Kidney (tissue), 14 donors: ENCODE data around the gene GDF10. TPM values are rescaled to one million over a fixed set of nuclear protein-coding genes. Genes with fewer than 3 reads are reported as not detected.

Source experiments
- DNase-seq, 5 donors: peaks; one replicate each; pipeline ENCODE4 v3.0.0-alpha.2; 2013 to 2020
- FAIRE-seq: peaks from 2 replicates; lab custom pipeline; 2012; peaks lifted over from hg19 to GRCh38; lab: Jason Lieb, UNC
- H3K27ac ChIP-seq, 2 donors: one replicate each; pipeline ENCODE4 v1.7.0; 2013; ENCODE audit warnings: low read depth in 2 of 2, low read length in 2 of 2, inconsistent platforms in 1 of 2
- H3K27me3 ChIP-seq: one replicate; pipeline ENCODE4 v1.7.1; 2013; ENCODE audit warnings: low read length, inconsistent platforms; ENCODE audit not compliant: control insufficient read depth, insufficient read depth
- H3K36me3 ChIP-seq, 3 donors: one replicate each; pipeline versions ENCODE4 v1.7.0 to v1.7.1; 2013; ENCODE audit warnings: low read length in 3 of 3, control low read depth in 1 of 3, inconsistent platforms in 1 of 3; ENCODE audit not compliant: insufficient read depth in 3 of 3, control insufficient read depth in 2 of 3
- H3K4me1 ChIP-seq, 3 donors: one replicate each; pipeline versions ENCODE4 v1.7.0 to v1.7.1; 2013; ENCODE audit warnings: low read length in 3 of 3, inconsistent platforms in 1 of 3, low read depth in 1 of 3; ENCODE audit not compliant: control insufficient read depth in 2 of 3, insufficient read depth in 2 of 3
- H3K4me3 ChIP-seq, 3 donors: one replicate each; pipeline versions ENCODE4 v1.7.0 to v1.8.1; 2013; ENCODE audit warnings: low read length in 3 of 3, control low read depth in 1 of 3, inconsistent platforms in 1 of 3
- H3K9ac ChIP-seq, 3 donors: one replicate each; pipeline versions ENCODE4 v1.7.0 to v1.7.1; 2013; ENCODE audit warnings: low read length in 3 of 3, control low read depth in 1 of 3, inconsistent platforms in 1 of 3
- H3K9me3 ChIP-seq, 3 donors: one replicate each; pipeline versions ENCODE4 v1.7.0 to v1.7.1; 2013; ENCODE audit warnings: low read length in 3 of 3, control low read depth in 1 of 3, inconsistent platforms in 1 of 3; ENCODE audit not compliant: control insufficient read depth in 2 of 3, insufficient read depth in 1 of 3
- CTCF ChIP-seq: IDR thresholded peaks from 3 replicates; pipeline ENCODE4 v1.5.1; 2012; ENCODE audit warnings: mild to moderate bottlenecking, moderate library complexity, borderline replicate concordance; ENCODE audit not compliant: insufficient read depth; ENCODE audit errors: extremely low read depth
- intact Hi-C: fragments of 100-400 bp; cut with DNase I; formaldehyde crosslinking; loops from one replicate; pipeline ENCODE4 v1.11.1; 2022
- polyA plus RNA-seq: library from polyadenylated mRNA; stranded (reverse); fragments of 350-450 nt; fragmentation: Illumina TruSeq; extraction: RNeasy Lipid Tissue Mini Kit (QIAGEN cat#74804); gene quantifications from one replicate; pipeline ENCODE4 v1.2.3, GENCODE V29; 2014; ENCODE audit warnings: low read depth, low replicate concordance; ENCODE audit not compliant: insufficient read depth
- total RNA-seq: library from RNA; stranded (reverse); fragmentation: NEBNext Ultra II Directional; extraction: Animal tissue kit (Norgen Biotek cat#: 25700); gene quantifications from one replicate; pipeline ENCODE4 v1.2.1, GENCODE V29; 2021
- donor health status: control.
- donor health status: control.
- donor health status: control.
- donor health status: control.
- donor health status: control.
- donor health status: DM: yes; HTN: yes; CAD: no.
- donor health status: Normal renal cell carcinoma (clear cell type).

Gene GDF10
- total and polyA plus RNA-seq, 2 donors from 2014 or later, result 1.1 TPM; not detected in 1

GRCh38 chr10:47290338-47290737, 9.7 kb upstream of the GDF10 start:
- no peaks in the 10 kb centered on the region for H3K4me1 ChIP-seq
- H3K9me3 ChIP-seq, result no peaks in the 10 kb centered on the region
- no peak for DNase-seq
- TF ChIP-seq CTCF, result no peak
- no peaks in the 10 kb centered on the region for H3K27me3 ChIP-seq
- no peak overlapping the region for H3K27ac ChIP-seq
- H3K36me3 ChIP-seq, result no peaks in the 10 kb centered on the region
- H3K4me3 ChIP-seq, result no peak overlapping the region
- no peak overlapping the region for H3K9ac ChIP-seq
- no peak for FAIRE-seq
- intact Hi-C loops, result no loop called here

GRCh38 chr10:47291682-47292081, 8.3 kb upstream of the GDF10 start:
- FAIRE-seq, result no peak
- Histone ChIP-seq H3K9ac (no peak overlapping the region), H3K4me3 (no peak overlapping the region), H3K27me3 (no peaks in the 10 kb centered on the region), H3K4me1 (no peaks in the 10 kb centered on the region), H3K36me3 (no peaks in the 10 kb centered on the region), H3K9me3 (no peaks in the 10 kb centered on the region), H3K27ac (no peak overlapping the region)
- no peak for DNase-seq
- TF ChIP-seq CTCF, result no peak
- intact Hi-C loops, result no loop called here

GRCh38 chr10:47294057-47294456, 5.9 kb upstream of the GDF10 start:
- intact Hi-C loops, result no loop called here
- no peak for TF ChIP-seq CTCF
- Histone ChIP-seq H3K27me3 (no peaks in the 10 kb centered on the region), H3K27ac (no peak overlapping the region), H3K9me3 (no peaks in the 10 kb centered on the region), H3K4me1 (no peaks in the 10 kb centered on the region), H3K4me3 (no peak overlapping the region), H3K36me3 (no peaks in the 10 kb centered on the region), H3K9ac (no peak overlapping the region)
- no peak for FAIRE-seq
- peak in 1 of 5 donors; percentile 24 for DNase-seq

GRCh38 chr10:47294501-47294900, 5.5 kb upstream of the GDF10 start:
- Histone ChIP-seq H3K9me3 (no peaks in the 10 kb centered on the region), H3K4me3 (no peak overlapping the region), H3K36me3 (no peaks in the 10 kb centered on the region), H3K9ac (no peak overlapping the region), H3K27ac (no peak overlapping the region), H3K4me1 (no peaks in the 10 kb centered on the region), H3K27me3 (no peaks in the 10 kb centered on the region)
- intact Hi-C loops, result no loop called here
- TF ChIP-seq CTCF, result no peak
- DNase-seq, result no peak
- FAIRE-seq, result no peak
